Measurements from ENCODE around the gene TUSC2. TPM values are rescaled to one million over a fixed set of nuclear protein-coding genes. Genes with fewer than 3 reads are reported as not detected.

The TUSC2 gene
- total RNA-seq, 3 donors from 2014 or later: 23.8 to 35.7 (median 25.8) TPM

GRCh38 chr3:50330330-50330729 is 2.3 kb upstream of the TUSC2 start:
- no peak for DNase-seq
- H3K4me3 ChIP-seq: no peak overlapping the region
- peaks cover 32% of the 10 kb centered on the region for H3K4me1 ChIP-seq (ENCODE audit: low read depth)
- TF ChIP-seq CTCF (IDR thresholded peaks at IDR 0.05): no peak
- H3K9me3 ChIP-seq: no peaks in the 10 kb centered on the region
- H3K36me3 ChIP-seq (ENCODE audit: low read depth): peaks cover 8% of the 10 kb centered on the region
- no peak for ATAC-seq
- intact Hi-C loops (cut with DNase I, micrococcal nuclease): no loop called here

GRCh38 chr3:50327129-50327528 is 894 bp downstream of the TUSC2 start:
- Histone ChIP-seq H3K36me3 (ENCODE audit: low read depth) (peaks cover 8% of the 10 kb centered on the region), H3K4me1 (ENCODE audit: low read depth) (peaks cover 18% of the 10 kb centered on the region), H3K4me3 (no peak overlapping the region), H3K9me3 (no peaks in the 10 kb centered on the region)
- ATAC-seq: no peak
- intact Hi-C loops (cut with DNase I, micrococcal nuclease): no loop called here
- no peak for DNase-seq
- no peak for TF ChIP-seq CTCF (IDR thresholded peaks at IDR 0.05)

- no peak overlapping the region for H3K4me3 ChIP-seq
- H3K36me3 ChIP-seq (ENCODE audit: low read depth): peaks cover 8% of the 10 kb centered on the region
- no peak for TF ChIP-seq CTCF (IDR thresholded peaks at IDR 0.05)
- DNase-seq (no peak), ATAC-seq (no peak)
- H3K9me3 ChIP-seq: no peaks in the 10 kb centered on the region
- intact Hi-C loops (cut with DNase I, micrococcal nuclease): no loop called here
- peaks cover 23% of the 10 kb centered on the region for H3K4me1 ChIP-seq (ENCODE audit: low read depth)
These were observed 1.9 kb downstream of the TUSC2 start for GRCh38 chr3:50326182-50326541.

- Histone ChIP-seq H3K9me3 (no peaks in the 10 kb centered on the region), H3K36me3 (ENCODE audit: low read depth) (peaks cover 3% of the 10 kb centered on the region), H3K4me3 (no peak overlapping the region), H3K4me1 (ENCODE audit: low read depth) (peaks cover 23% of the 10 kb centered on the region)
- TF ChIP-seq CTCF (IDR thresholded peaks at IDR 0.05): no peak
- no peak for ATAC-seq
- intact Hi-C loops (cut with DNase I, micrococcal nuclease): no loop called here
- no peak for DNase-seq
These were observed 2.4 kb downstream of the TUSC2 start for GRCh38 chr3:50325497-50326181.

- no peaks in the 10 kb centered on the region for H3K9me3 ChIP-seq
- H3K36me3 ChIP-seq (ENCODE audit: low read depth): no peaks in the 10 kb centered on the region
- no peak overlapping the region for H3K4me3 ChIP-seq
- intact Hi-C loops (cut with DNase I, micrococcal nuclease): no loop called here
- DNase-seq: no peak
- ATAC-seq: no peak
- H3K4me1 ChIP-seq (ENCODE audit: low read depth): peaks cover 27% of the 10 kb centered on the region
- TF ChIP-seq CTCF (IDR thresholded peaks at IDR 0.05): no peak
These were observed 2.9 kb downstream of the TUSC2 start for GRCh38 chr3:50325113-50325480.

All from mucosa of descending colon (tissue), 3 donors.